Measurements from ENCODE around the gene GATB.

The GATB gene

GRCh38 chr4:151728679-151729078 is 32.1 kb downstream of the GATB start:
- DNase-seq, result no peak

GRCh38 chr4:151728006-151728405 is 32.8 kb downstream of the GATB start:
- no peak for DNase-seq

GRCh38 chr4:151727365-151727764 is 33.4 kb downstream of the GATB start:
- no peak for DNase-seq

GRCh38 chr4:151725087-151725486 is 35.7 kb downstream of the GATB start:
- DNase-seq, result no peak

GRCh38 chr4:151721916-151722315 is 38.9 kb downstream of the GATB start:
- DNase-seq, result no peak

GRCh38 chr4:151721466-151721865 is 39.3 kb downstream of the GATB start:
- DNase-seq, result no peak

- DNase-seq, result no peak
These were observed 40.9 kb downstream of the GATB start for GRCh38 chr4:151719956-151720334.

GRCh38 chr4:151718984-151719955 is 41.5 kb downstream of the GATB start:
- no peak for DNase-seq

- no peak for DNase-seq
These were observed 42.7 kb downstream of the GATB start for GRCh38 chr4:151717909-151718628.

GRCh38 chr4:151717314-151717713 is 43.5 kb downstream of the GATB start:
- no peak for DNase-seq

- no peak for DNase-seq
These were observed 44.5 kb downstream of the GATB start for GRCh38 chr4:151716324-151716723.

- DNase-seq, result no peak
These were observed 44.9 kb downstream of the GATB start for GRCh38 chr4:151715881-151716280.

- no peak for DNase-seq
These were observed 48.0 kb downstream of the GATB start for GRCh38 chr4:151712777-151713176.

- DNase-seq, result no peak
These were observed 49.2 kb downstream of the GATB start for GRCh38 chr4:151711646-151712045.

- no peak for DNase-seq
These were observed 51.2 kb downstream of the GATB start for GRCh38 chr4:151709587-151709986.

- DNase-seq, result no peak
These were observed 51.7 kb downstream of the GATB start for GRCh38 chr4:151709071-151709470.

- no peak for DNase-seq
These were observed 52.7 kb downstream of the GATB start for GRCh38 chr4:151708100-151708499.

- no peak for DNase-seq
These were observed 57.4 kb downstream of the GATB start for GRCh38 chr4:151703401-151703800.

GRCh38 chr4:151702256-151702655 is 58.6 kb downstream of the GATB start:
- no peak for DNase-seq

GRCh38 chr4:151700566-151701316 is 60.1 kb downstream of the GATB start:
- DNase-seq, result no peak

GRCh38 chr4:151698213-151698612 is 62.6 kb downstream of the GATB start:
- DNase-seq, result no peak

GRCh38 chr4:151694961-151695720 is 65.7 kb downstream of the GATB start:
- DNase-seq, result no peak

Data from hematopoietic multipotent progenitor cell treated with erythropoietin and hydrocortisone succinate and interleukin-3 and kit ligand, for 8 days (in vitro differentiated cells).